ENCODE results near the gene PPCDC.
"Not testable (repeated sequence)": the region's sequence is repeated elsewhere in the genome, so short reads cannot be mapped to it uniquely, and the experiment has no call there.

The PPCDC gene

GRCh38 chr15:75069301-75069925 is 46.0 kb downstream of the PPCDC start:
- TF ChIP-seq, protein P1, sequence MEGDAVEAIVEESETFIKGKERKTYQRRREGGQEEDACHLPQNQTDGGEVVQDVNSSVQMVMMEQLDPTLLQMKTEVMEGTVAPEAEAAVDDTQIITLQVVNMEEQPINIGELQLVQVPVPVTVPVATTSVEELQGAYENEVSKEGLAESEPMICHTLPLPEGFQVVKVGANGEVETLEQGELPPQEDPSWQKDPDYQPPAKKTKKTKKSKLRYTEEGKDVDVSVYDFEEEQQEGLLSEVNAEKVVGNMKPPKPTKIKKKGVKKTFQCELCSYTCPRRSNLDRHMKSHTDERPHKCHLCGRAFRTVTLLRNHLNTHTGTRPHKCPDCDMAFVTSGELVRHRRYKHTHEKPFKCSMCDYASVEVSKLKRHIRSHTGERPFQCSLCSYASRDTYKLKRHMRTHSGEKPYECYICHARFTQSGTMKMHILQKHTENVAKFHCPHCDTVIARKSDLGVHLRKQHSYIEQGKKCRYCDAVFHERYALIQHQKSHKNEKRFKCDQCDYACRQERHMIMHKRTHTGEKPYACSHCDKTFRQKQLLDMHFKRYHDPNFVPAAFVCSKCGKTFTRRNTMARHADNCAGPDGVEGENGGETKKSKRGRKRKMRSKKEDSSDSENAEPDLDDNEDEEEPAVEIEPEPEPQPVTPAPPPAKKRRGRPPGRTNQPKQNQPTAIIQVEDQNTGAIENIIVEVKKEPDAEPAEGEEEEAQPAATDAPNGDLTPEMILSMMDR (IDR thresholded peaks at IDR 0.05; ENCODE audit: low read length, missing control alignments): no peak
- H3K4me3 ChIP-seq (replicated peaks; ENCODE audit: low read depth, low read length): no peak overlapping the region
- no peak for DNase-seq (ENCODE audit: low read depth)

DNA sequence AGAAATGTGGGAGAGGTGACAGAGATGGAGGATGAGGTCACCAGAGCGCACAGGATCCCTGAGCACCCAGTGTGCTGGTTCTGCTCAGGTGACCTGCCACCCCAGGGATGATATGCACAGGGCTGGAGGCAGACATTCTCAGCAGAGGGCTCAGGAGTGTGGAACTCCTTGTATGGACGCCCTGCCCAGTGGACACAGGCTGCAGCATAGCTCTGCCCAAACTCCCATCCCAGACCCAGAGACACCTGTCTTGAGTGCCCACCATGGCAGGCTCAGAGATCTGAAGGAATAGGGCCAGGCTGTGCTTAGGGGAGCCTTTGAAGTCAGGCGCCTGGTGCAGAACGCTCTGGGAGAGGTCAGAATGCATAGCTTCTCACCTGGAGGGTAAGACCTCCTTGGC is 47.3 kb downstream of the PPCDC start:
- no peak overlapping the region for H3K4me3 ChIP-seq (replicated peaks; ENCODE audit: low read depth, low read length)
- TF ChIP-seq, protein P1 (IDR thresholded peaks at IDR 0.05; ENCODE audit: low read length, missing control alignments): no peak
- DNase-seq (ENCODE audit: low read depth): no peak

DNA sequence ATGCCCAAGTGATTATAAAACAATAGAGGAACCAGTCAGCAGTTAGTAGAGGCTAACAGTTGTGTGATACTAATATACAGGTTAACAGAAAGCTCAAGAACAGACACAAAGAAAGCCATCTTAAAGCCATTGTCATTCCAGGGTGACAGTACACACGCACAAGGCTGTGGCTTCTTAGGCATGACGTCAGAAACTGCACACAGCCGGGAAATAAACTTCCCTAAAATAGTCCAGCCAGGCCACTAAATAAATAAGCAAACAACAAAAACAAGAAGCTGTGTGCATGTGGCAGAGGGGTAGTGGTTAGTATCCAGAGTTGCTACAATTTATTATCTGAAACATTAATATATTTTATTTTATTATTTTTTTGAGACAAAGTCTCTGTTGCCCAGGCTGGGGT is 49.8 kb downstream of the PPCDC start:
- no peak for DNase-seq (ENCODE audit: low read depth)
- TF ChIP-seq, protein P1 (IDR thresholded peaks at IDR 0.05; ENCODE audit: low read length, missing control alignments): no peak
- no peak overlapping the region for H3K4me3 ChIP-seq (replicated peaks; ENCODE audit: low read depth, low read length)

GRCh38 chr15:75076277-75076676 is 52.9 kb downstream of the PPCDC start:
- TF ChIP-seq, protein P1 (IDR thresholded peaks at IDR 0.05; ENCODE audit: low read length, missing control alignments): no peak
- no peak overlapping the region for H3K4me3 ChIP-seq (replicated peaks; ENCODE audit: low read depth, low read length)
- no peak for DNase-seq (ENCODE audit: low read depth)

DNA sequence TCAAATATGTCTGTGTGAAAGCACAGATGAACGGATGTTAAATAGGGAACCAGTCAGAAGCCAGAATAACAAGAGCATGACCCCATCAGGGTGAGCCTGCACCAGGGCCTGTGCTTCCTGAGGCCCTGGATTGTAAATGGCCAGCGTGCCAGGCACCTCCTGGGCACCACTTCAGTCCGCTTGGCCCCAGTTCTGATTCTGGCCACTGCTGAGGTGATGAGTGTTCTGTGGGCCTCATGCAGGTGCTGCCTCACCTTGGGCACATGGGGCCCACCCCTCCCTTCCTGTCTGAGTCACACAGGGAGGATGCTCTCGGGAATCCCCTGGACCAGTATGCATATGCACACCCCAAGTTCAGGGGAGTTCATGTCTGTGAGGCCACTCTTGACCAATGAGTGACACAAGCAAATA is 54.2 kb downstream of the PPCDC start:
- H3K4me3 ChIP-seq (replicated peaks; ENCODE audit: low read depth, low read length); DNase-seq (ENCODE audit: low read depth): not testable (repeated sequence)

GRCh38 chr15:75081150-75081549 is 57.8 kb downstream of the PPCDC start:
- no peak for DNase-seq (ENCODE audit: low read depth)
- H3K4me3 ChIP-seq (replicated peaks; ENCODE audit: low read depth, low read length): no peak overlapping the region
- TF ChIP-seq, protein P1 (IDR thresholded peaks at IDR 0.05; ENCODE audit: low read length, missing control alignments): no peak

DNA sequence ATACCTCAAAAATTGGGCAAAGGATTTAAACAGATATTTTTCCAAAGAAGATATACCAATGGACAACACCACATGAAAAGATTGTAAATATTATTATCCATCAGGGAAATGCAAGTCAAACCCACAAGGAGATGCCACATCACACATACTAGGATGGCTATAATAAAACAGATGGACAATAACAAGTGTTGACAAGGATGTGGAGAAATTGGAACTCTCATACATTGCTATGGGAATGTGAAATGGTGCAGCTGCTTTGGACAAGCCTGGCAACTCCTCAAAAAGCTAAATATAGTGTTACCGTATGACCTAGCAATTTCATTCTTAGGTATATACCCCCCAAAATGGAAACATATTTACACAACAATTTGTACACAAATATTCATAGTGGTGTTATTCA is 59.3 kb downstream of the PPCDC start:
- no peak overlapping the region for H3K4me3 ChIP-seq (replicated peaks; ENCODE audit: low read depth, low read length)
- TF ChIP-seq, protein P1 (IDR thresholded peaks at IDR 0.05; ENCODE audit: low read length, missing control alignments): no peak
- no peak for DNase-seq (ENCODE audit: low read depth)

- H3K4me3 ChIP-seq (replicated peaks; ENCODE audit: low read depth, low read length); DNase-seq (ENCODE audit: low read depth): not testable (repeated sequence)
These were observed 62.3 kb downstream of the PPCDC start for GRCh38 chr15:75085708-75086107.

All from fibroblast of pulmonary artery (primary cell).